Retinal pigment epithelial cell (primary cell): Measurements from ENCODE around the gene TMEM121B.

Source experiments
- DNase-seq: peaks from one replicate; pipeline ENCODE4 v3.0.0-alpha.2; 2010; ENCODE audit warnings: low read depth
- H3K4me3 ChIP-seq: 2 replicates; pipeline ENCODE4 v1.5.1; 2011; ENCODE audit warnings: mild to moderate bottlenecking, low read length, control low read depth, moderate library complexity
- TF ChIP-seq, protein P1 (sequence below): conservative IDR thresholded peaks from 2 replicates; pipeline ENCODE4 v1.5.1; 2011; ENCODE audit warnings: low read depth, low read length, control low read depth, inconsistent platforms

The TMEM121B gene

DNA sequence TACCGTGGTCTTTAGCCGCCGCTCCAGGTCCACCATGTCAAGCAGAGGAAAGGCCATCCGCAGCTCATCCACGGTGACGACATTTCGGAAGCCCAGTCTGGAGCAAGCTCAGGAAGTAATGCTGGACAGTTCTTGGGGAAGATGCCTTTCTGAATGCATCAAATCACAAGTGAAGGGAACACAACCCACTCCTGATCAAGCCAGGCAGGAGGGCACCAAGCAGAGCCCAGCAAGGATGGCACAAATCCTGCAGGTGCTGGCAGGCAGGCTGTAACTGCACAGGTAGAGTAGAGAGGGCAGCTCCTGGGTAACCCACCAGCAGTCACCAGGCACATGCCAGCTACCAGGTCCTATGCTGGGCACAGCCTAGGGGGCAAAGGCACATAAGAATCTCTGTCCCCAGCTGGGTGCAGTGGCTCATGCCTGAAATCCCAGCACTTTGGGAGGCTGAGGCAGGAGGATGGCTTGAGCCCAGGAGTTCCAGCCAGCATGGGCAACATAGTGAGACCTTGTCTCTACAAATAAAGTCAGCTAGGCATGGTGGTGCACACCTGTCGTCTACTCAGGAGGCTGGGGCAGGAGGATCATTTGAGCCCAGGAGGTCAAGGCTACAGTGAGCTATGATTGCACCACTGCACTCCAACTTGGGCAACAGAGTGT is 24.0 kb upstream of the TMEM121B start:
- TF ChIP-seq, protein P1, sequence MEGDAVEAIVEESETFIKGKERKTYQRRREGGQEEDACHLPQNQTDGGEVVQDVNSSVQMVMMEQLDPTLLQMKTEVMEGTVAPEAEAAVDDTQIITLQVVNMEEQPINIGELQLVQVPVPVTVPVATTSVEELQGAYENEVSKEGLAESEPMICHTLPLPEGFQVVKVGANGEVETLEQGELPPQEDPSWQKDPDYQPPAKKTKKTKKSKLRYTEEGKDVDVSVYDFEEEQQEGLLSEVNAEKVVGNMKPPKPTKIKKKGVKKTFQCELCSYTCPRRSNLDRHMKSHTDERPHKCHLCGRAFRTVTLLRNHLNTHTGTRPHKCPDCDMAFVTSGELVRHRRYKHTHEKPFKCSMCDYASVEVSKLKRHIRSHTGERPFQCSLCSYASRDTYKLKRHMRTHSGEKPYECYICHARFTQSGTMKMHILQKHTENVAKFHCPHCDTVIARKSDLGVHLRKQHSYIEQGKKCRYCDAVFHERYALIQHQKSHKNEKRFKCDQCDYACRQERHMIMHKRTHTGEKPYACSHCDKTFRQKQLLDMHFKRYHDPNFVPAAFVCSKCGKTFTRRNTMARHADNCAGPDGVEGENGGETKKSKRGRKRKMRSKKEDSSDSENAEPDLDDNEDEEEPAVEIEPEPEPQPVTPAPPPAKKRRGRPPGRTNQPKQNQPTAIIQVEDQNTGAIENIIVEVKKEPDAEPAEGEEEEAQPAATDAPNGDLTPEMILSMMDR, result no peak
- H3K4me3 ChIP-seq, result no peak overlapping the region
- no peak for DNase-seq

DNA sequence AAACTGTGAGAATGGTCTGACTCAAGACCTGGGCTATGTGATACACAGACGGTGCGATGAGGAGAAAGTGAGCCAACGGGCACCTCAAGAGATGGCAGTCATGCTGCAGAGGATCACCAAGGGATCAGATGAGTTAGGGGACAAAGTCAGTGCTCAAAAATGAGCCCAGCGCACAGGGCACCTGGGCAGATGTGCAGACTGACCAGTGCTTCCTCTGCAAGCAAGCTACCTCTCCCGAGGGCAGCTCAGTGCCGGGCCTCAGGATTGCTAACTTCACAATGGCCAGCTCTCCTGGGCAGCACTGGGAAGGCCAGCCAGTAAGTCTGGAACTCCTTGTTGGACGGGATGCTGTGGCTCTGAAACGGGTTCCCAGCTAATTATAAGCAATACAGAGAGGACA is 22.7 kb upstream of the TMEM121B start:
- TF ChIP-seq, protein P1, result no peak
- DNase-seq, result no peak
- H3K4me3 ChIP-seq, result no peak overlapping the region

DNA sequence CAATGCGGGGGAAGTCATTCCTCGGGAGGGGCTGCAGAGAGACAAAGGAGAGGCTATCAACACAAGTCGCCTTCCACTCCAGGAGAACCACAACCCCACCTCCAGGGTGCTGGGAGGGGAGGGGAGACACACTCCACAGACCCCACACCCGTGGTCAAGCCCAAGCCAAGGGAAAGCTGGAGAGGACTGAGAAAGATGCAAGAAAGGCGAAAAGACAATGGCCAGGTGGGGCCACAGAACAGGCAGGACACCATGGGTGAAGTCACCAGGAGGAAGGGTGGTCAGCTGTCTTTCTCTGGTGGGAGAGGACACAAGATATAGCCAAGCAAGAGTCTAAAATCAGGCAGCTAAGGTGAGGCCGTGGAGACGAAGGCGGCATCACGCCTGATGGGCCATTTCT is 21.9 kb upstream of the TMEM121B start:
- H3K4me3 ChIP-seq, result no peak overlapping the region
- TF ChIP-seq, protein P1, result no peak

DNA sequence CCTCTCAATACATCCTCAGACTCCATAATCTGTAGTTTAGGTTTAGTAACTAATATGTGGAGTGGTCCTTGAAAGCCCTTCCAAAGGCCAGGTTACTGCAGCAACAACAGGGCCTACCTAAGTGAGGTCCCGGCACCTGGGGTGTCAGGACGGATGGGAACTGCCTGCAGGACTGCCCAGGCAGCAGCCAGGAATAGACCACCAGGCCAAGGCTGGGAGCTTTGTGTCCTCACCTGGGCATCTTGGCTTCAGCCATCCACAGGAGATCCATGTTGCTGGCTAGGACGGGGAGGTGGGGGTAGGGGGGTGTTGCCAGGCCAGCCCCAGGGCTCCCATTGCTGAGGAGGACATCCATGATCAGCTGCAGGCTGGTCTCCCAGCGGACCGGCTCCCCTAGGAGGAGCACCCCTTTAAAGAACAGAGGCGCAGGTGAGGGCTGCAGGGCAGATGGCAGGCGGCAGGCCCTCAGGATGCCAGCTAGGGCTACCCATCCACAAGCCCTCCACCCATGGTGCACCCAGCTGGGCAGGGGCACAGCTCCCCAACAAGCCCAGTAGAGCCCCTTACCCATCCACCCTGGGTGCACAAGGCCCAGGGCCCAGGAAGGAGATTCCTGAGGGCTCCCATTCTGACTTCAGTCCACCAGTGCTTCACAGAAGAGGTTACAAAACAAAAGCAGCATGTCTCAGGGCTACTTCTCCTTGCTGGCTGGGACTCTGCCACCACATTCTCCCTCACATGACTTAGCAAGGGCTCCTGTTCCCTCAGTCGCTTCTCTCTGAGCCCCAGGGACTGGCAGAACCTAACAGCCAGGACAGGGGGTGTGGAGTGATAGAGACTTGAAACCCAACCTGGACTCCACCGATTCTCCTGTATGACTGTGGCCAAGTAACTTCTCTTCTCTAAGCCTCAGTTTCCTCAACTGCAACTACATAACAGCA is 19.9 kb upstream of the TMEM121B start:
- DNase-seq, result no peak
- TF ChIP-seq, protein P1, result no peak
- no peak overlapping the region for H3K4me3 ChIP-seq

More for the DNA sequence above, 21.9 kb upstream of the TMEM121B start:
- DNase-seq, result no peak

DNA sequence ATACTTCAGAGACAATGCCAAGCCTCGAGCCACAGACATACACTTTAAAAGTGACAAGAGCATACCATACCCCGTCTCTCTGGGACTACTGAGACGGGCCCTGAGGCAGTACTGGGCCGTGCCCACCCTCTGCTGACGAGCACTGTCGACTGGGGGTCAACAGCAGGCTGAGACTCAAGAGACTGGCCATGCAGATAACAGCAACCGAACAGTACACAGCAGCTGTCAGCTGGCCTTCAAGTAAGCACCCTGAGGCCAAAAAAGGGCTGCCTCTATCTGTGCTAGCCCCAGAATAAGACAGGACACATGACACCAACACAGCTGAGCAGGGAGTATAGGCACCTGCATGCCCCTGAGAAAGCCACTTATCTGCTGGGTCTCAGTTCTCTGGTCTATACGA is 18.9 kb upstream of the TMEM121B start:
- TF ChIP-seq, protein P1, result no peak
- no peak overlapping the region for H3K4me3 ChIP-seq
- DNase-seq, result no peak

DNA sequence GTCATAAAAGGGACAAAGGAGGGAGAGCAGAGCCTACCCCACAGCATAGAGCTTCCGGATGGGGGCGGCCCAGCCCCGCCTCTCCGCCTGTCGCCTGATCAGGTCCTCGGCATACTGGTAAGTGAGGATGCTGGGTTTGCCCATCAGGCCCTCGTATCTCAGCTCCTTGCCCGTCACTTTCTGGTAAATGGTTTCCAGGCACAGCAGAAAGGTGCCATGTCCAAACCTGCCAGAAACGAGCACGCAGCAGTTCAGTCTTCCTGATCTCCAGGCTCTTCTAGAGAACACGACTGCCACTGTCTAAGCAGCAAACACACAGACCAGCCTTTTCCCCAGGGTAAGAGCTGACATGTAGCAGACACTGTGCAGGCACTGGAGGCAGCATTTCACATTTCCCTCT is 17.4 kb upstream of the TMEM121B start:
- TF ChIP-seq, protein P1, result no peak
- DNase-seq, result no peak
- no peak overlapping the region for H3K4me3 ChIP-seq
